A549 (cell line): ENCODE data around the gene ADGRL3. TPM values are rescaled to one million over a fixed set of nuclear protein-coding genes. Genes with fewer than 3 reads are reported as not detected.

Source experiments
- ATAC-seq, 2 experiments: fragments of 200-7000 bp in 1 of 2; fragments of >200 bp in 1 of 2; cut with Nextera tagmentation in 1 of 2; cut with Tn5 transposase in 1 of 2; 3 replicates each; pipeline versions ENCODE4 v1.8.0 to v1.9.1; 2018 to 2020; ENCODE audit warnings: mild to moderate bottlenecking in 1 of 2, moderate library complexity in 1 of 2
- CTCF ChIA-PET: fragments of 300-600 bp; sonication (Branson Sonifier 250); formaldehyde crosslinking; extraction: SDS; loops from one replicate; lab custom pipeline; 2021; ENCODE audit warnings: antibody characterized with exemption, inconsistent platforms; lab: Yijun Ruan, JAX
- POLR2A ChIA-PET: fragments of 350-600 bp; formaldehyde crosslinking; extraction: SDS; loops from one replicate; lab custom pipeline; 2021; ENCODE audit warnings: antibody characterized with exemption, inconsistent platforms; lab: Yijun Ruan, JAX
- DNase-seq, 2 experiments: peaks; one replicate each; pipeline versions ENCODE4 v3.0.0 to v3.0.0-alpha.2; 2011 to 2016; ENCODE audit warnings: low read depth in 1 of 2, low spot score in 1 of 2
- FAIRE-seq: peaks from 2 replicates; lab custom pipeline; 2011; peaks lifted over from hg19 to GRCh38; lab: Jason Lieb, UNC
- H3K27ac ChIP-seq, 2 experiments: fragments of >200 bp; sonication (Bioruptor Twin); formaldehyde crosslinking; 3 replicates each; pipeline ENCODE4 v1.5.1; 2016 to 2017
- H3K4me1 ChIP-seq: fragments of >200 bp; sonication (Bioruptor Twin); formaldehyde crosslinking; 3 replicates; pipeline ENCODE4 v1.6.1; 2016
- H3K4me2 ChIP-seq: fragments of >200 bp; sonication (Bioruptor Twin); formaldehyde crosslinking; 3 replicates; pipeline ENCODE4 v1.6.1; 2016
- H3K4me3 ChIP-seq: fragments of >200 bp; sonication (Bioruptor Twin); formaldehyde crosslinking; 3 replicates; pipeline ENCODE4 v1.5.1; 2016
- H3K9me3 ChIP-seq: fragments of >200 bp; sonication (Bioruptor Twin); formaldehyde crosslinking; 3 replicates; pipeline ENCODE4 v1.6.1; 2016
- CBX8 ChIP-seq: fragments of 200-600 bp; sonication (generic); IDR thresholded peaks from 2 replicates; pipeline ENCODE4 v1.6.1; 2016
- CHD2 ChIP-seq: fragments of 150-350 bp; IDR thresholded peaks from 2 replicates; pipeline ENCODE4 v1.6.1; 2014; ENCODE audit warnings: low read length; ENCODE audit not compliant: partially characterized antibody
- EHMT2 ChIP-seq: fragments of 200-600 bp; sonication (generic); IDR thresholded peaks from 2 replicates; pipeline ENCODE4 v1.6.1; 2016; ENCODE audit warnings: antibody characterized with exemption, low read depth, mild to moderate bottlenecking, moderate library complexity
- EP300 ChIP-seq, 2 experiments: fragments of >200 bp; sonication (Bioruptor Twin); formaldehyde crosslinking; IDR thresholded peaks; 2 replicates in 1 of 2; 3 replicates in 1 of 2; pipeline ENCODE4 v1.6.1; 2016 to 2017
- ESRRA ChIP-seq: fragments of 150-350 bp; IDR thresholded peaks from 2 replicates; pipeline ENCODE4 v1.6.1; 2014; ENCODE audit warnings: mild to moderate bottlenecking, low read length, borderline replicate concordance
- FOSL2 ChIP-seq, 2 experiments: fragments of 450-650 bp in 1 of 2; fragments of >200 bp in 1 of 2; sonication (Bioruptor Twin) in 1 of 2; formaldehyde crosslinking; IDR thresholded peaks; 2 replicates each; pipeline versions ENCODE4 v1.5.0 to v1.6.1; 2016 to 2020; ENCODE audit warnings: mild to moderate bottlenecking in 1 of 2, moderate library complexity in 1 of 2
- FOXS1 ChIP-seq: fragments of 250-450 bp; sonication (Bioruptor Pico); IDR thresholded peaks from 2 replicates; pipeline ENCODE4 v1.5.0; 2020; ENCODE audit warnings: mild to moderate bottlenecking, moderate library complexity
- HDAC2 ChIP-seq: fragments of 200-600 bp; sonication (generic); IDR thresholded peaks from 2 replicates; pipeline ENCODE4 v1.6.1; 2016
- HEYL ChIP-seq: fragments of 250-450 bp; sonication (Bioruptor Pico); IDR thresholded peaks from 2 replicates; pipeline ENCODE4 v1.8.0; 2021; ENCODE audit warnings: mild to moderate bottlenecking, moderate library complexity
- HOXB13 ChIP-seq: fragments of 250-450 bp; sonication (Bioruptor Pico); IDR thresholded peaks from 2 replicates; pipeline ENCODE4 v1.5.0; 2020; ENCODE audit warnings: low read depth, mild to moderate bottlenecking, moderate library complexity
- HOXB5 ChIP-seq: fragments of 250-450 bp; sonication (Bioruptor Pico); IDR thresholded peaks from 2 replicates; pipeline ENCODE4 v1.5.0; 2020; ENCODE audit warnings: mild to moderate bottlenecking, moderate library complexity
- JUNB ChIP-seq: fragments of >200 bp; sonication (Bioruptor Twin); formaldehyde crosslinking; IDR thresholded peaks from 2 replicates; pipeline ENCODE4 v1.6.1; 2016
- MAFK ChIP-seq: fragments of 450-650 bp; IDR thresholded peaks from 2 replicates; pipeline ENCODE4 v1.6.1; 2014; ENCODE audit not compliant: partially characterized antibody
- NPAS2 ChIP-seq: fragments of 250-450 bp; sonication (Bioruptor Pico); IDR thresholded peaks from 2 replicates; pipeline ENCODE4 v1.8.0; 2022; ENCODE audit warnings: mild to moderate bottlenecking, moderate library complexity, borderline replicate concordance
- RNF2 ChIP-seq: fragments of 200-600 bp; sonication (generic); IDR thresholded peaks from 2 replicates; pipeline ENCODE4 v1.6.1; 2016; ENCODE audit warnings: low read depth, mild to moderate bottlenecking, antibody characterized with exemption, moderate library complexity, borderline replicate concordance
- ZC3H11A ChIP-seq: fragments of 450-650 bp; IDR thresholded peaks from 2 replicates; pipeline ENCODE4 v1.6.1; 2014; ENCODE audit warnings: antibody characterized with exemption, mild to moderate bottlenecking
- ZNF302 ChIP-seq: fragments of 250-450 bp; sonication (Bioruptor Pico); IDR thresholded peaks from 2 replicates; pipeline ENCODE4 v1.9.0; 2021; ENCODE audit warnings: inconsistent platforms, mild to moderate bottlenecking, moderate library complexity
- ZSCAN20 ChIP-seq: fragments of 250-450 bp; sonication (Bioruptor Pico); IDR thresholded peaks from 2 replicates; pipeline ENCODE4 v1.8.0; 2022; ENCODE audit warnings: mild to moderate bottlenecking, moderate library complexity
- WGBS: methylation state at CpG from one replicate; pipeline ENCODE4 v1.1.6; 2017; ENCODE audit errors: missing lambda C conversion rate; 5-methylcytosine and 5-hydroxymethylcytosine counted together
- polyA plus RNA-seq, 4 experiments: library from polyadenylated mRNA; depleted of rRNA in 3 of 4; stranded (reverse); fragments of >200 nt; fragmentation: RNase III in 1 of 4; extraction: RNeasy Plus Mini Kit Qiagen cat#74134 plus additional on column Dnase treatment in 1 of 4; gene quantifications; 2 replicates in 3 of 4; 3 replicates in 1 of 4; pipeline ENCODE4 v1.2.3, GENCODE V29; 2011 to 2017
- TF ChIP-seq, protein P1 (sequence below): fragments of >200 bp; sonication (Bioruptor Twin); formaldehyde crosslinking; IDR thresholded peaks from 3 replicates; pipeline ENCODE4 v1.6.1; 2016
- TF ChIP-seq, protein P2 (sequence below): fragments of 250-450 bp; sonication (Bioruptor Pico); IDR thresholded peaks from 2 replicates; pipeline ENCODE4 v1.5.0; 2020; ENCODE audit warnings: low read depth, mild to moderate bottlenecking, moderate library complexity
- TF ChIP-seq, protein P3 (sequence below): fragments of >200 bp; sonication (Bioruptor Twin); formaldehyde crosslinking; IDR thresholded peaks from 2 replicates; pipeline ENCODE4 v1.6.1; 2016
- TF ChIP-seq, protein P4 (sequence below): IDR thresholded peaks from 2 replicates; pipeline ENCODE4 v1.6.1; 2012

Gene ADGRL3
- polyA plus RNA-seq, 2 of the 4 experiments (the other 2 are of a cell fraction) = 0.05 to 0.12 TPM

DNA sequence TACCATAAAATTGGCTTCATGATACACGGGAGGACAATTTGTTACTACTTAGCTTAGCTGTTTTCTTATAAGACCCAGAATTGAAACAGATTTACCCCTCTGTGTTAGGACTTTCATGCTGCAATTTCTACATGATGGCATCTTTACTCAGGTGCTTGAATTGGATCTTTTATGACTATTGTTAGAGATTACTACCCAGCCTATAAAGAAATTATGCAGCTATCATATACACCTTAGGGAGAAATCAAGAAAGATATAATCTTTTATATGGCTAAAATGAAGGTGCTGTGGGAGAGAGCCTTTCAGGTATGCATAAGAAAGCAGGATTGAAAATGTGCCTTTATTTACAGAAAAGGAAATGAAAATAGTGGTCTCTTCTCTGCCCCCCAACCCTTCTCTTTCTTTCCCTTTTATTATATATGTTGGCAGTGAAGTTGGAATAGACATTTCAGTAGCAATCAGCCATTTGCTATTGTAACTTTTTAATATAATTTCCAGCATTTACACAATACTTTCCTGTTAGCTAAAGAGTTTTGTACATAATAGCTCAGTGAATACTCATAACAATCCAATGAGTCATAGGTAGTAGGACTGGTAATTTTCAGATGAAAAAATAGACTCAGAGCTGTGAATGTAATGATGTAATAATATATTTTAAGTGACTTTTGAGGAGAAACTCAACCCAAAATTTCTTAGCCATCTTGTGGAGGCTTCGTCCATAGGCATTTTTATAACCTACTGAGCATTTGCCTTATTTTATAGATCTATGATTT is 311.8 kb downstream of the ADGRL3 start:
- Histone ChIP-seq H3K27ac (no peak overlapping the region), H3K4me2 (peak overlapping the region; percentile 25; the same call in 1 of the 3 replicates)
- TF ChIP-seq CHD2 (no peak), ZC3H11A (no peak), HDAC2 (no peak), JUNB (no peak), FOSL2 (IDR thresholded peaks at IDR 0.05) (0 out of 2 replicates have a peak, but pooled peaks have one; percentile 10), FOSL2 (CRISPR knock-in tag; IDR thresholded peaks at IDR 0.05) (peak; percentile 61; the same call in 1 of the 2 replicates), CBX8 (no peak), MAFK (no peak)
- TF ChIP-seq, all 56 proteins: peak for 1
- no peak overlapping the region for H3K4me3 ChIP-seq
- DNase-seq = peak in 1 of 2 experiments; percentile 7
- 11% methylated on average over 2 of the region's 2 CpGs for WGBS
- 0 out of 3 replicates have a peak, but pooled peaks cover 2% of the 10 kb centered on the region for H3K4me1 ChIP-seq
- POLR2A ChIA-PET = no interaction called here
- FAIRE-seq = no peak
- CTCF ChIA-PET = no interaction called here
- no peak for ATAC-seq
- H3K9me3 ChIP-seq = no peaks in the 10 kb centered on the region

DNA sequence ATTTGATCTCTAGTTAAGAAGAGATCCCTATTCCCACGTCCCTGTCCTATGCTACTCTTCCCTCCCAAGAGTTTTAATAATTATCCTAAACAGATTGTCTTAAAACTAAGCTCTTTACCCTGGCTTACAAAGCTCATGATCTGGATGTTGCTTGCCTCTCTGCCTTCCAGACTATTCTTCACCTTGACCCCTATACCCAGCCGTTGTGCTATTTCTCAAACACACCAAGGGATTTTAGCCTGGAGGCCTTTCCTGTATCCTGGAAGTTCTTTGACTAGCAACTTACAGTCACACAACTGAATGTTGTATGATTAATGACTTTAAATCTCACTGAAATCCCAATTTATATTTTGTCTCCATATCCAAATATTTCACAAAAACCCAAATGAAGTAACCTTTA is 314.9 kb downstream of the ADGRL3 start:
- TF ChIP-seq, protein P1, sequence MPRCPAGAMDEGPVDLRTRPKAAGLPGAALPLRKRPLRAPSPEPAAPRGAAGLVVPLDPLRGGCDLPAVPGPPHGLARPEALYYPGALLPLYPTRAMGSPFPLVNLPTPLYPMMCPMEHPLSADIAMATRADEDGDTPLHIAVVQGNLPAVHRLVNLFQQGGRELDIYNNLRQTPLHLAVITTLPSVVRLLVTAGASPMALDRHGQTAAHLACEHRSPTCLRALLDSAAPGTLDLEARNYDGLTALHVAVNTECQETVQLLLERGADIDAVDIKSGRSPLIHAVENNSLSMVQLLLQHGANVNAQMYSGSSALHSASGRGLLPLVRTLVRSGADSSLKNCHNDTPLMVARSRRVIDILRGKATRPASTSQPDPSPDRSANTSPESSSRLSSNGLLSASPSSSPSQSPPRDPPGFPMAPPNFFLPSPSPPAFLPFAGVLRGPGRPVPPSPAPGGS = no peak
- ChIA-PET CTCF (no interaction called here), POLR2A (no interaction called here)
- Histone ChIP-seq H3K4me1 (0 out of 3 replicates have a peak, but pooled peaks cover 2% of the 10 kb centered on the region), H3K4me3 (no peak overlapping the region), H3K27ac (no peak overlapping the region), H3K9me3 (no peaks in the 10 kb centered on the region), H3K4me2 (no peak overlapping the region)
- FAIRE-seq = no peak
- DNase-seq = no peak
- no peak for ATAC-seq
- 6% methylated on average over 2 of the region's 2 CpGs for WGBS

DNA sequence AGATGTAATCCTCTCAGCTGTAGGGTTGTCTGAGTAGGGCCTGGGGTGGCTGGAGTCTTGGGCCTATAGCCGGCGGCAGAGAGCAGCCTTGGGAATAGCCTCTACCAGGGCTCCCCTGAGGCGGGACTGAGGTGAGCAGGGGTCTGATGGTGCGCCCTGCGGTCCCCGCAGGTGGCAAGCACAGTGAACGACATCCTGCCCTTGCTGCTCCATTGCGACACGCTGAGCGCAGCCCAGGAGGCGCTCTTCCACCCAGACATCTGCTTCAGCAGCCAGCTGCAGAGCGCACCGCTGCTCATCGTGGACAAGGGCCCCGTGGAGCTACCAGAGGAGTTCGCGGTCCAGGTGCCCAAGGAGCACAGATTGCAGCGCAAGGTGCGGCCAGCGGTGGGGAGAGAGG is 317.0 kb downstream of the ADGRL3 start:
- CTCF ChIA-PET = no interaction called here
- Histone ChIP-seq H3K4me3 (no peak overlapping the region), H3K4me1 (no peaks in the 10 kb centered on the region), H3K9me3 (no peaks in the 10 kb centered on the region), H3K4me2 (no peak overlapping the region), H3K27ac (no peak overlapping the region)
- ATAC-seq (no peak), DNase-seq (no peak), FAIRE-seq (no peak)
- POLR2A ChIA-PET = no interaction called here
- TF ChIP-seq EHMT2 = no peak
- no peak for TF ChIP-seq FOXS1 (CRISPR knock-in tag)
- TF ChIP-seq, protein P2, sequence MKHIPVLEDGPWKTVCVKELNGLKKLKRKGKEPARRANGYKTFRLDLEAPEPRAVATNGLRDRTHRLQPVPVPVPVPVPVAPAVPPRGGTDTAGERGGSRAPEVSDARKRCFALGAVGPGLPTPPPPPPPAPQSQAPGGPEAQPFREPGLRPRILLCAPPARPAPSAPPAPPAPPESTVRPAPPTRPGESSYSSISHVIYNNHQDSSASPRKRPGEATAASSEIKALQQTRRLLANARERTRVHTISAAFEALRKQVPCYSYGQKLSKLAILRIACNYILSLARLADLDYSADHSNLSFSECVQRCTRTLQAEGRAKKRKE (CRISPR knock-in tag) = no peak
- no peak for TF ChIP-seq HEYL
- no peak for TF ChIP-seq HOXB13 (CRISPR knock-in tag)
- no peak for TF ChIP-seq HOXB5 (CRISPR knock-in tag)
- TF ChIP-seq, protein P3, sequence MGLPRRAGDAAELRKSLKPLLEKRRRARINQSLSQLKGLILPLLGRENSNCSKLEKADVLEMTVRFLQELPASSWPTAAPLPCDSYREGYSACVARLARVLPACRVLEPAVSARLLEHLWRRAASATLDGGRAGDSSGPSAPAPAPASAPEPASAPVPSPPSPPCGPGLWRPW = no peak
- TF ChIP-seq, protein P4, sequence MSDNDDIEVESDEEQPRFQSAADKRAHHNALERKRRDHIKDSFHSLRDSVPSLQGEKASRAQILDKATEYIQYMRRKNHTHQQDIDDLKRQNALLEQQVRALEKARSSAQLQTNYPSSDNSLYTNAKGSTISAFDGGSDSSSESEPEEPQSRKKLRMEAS = no peak
- TF ChIP-seq CBX8 = no peak
- no peak for TF ChIP-seq RNF2
- TF ChIP-seq NPAS2 (CRISPR knock-in tag) = no peak
- no peak for TF ChIP-seq ZSCAN20 (CRISPR knock-in tag)
- TF ChIP-seq EP300 (IDR thresholded peaks at IDR 0.05) = no peak
- TF ChIP-seq ESRRA = no peak
- TF ChIP-seq, protein P1 = no peak
- TF ChIP-seq MAFK = no peak
- TF ChIP-seq HDAC2 = no peak
- no peak for TF ChIP-seq ZNF302
- 60% methylated on average over 12 of the region's 20 CpGs for WGBS
